HUDEP-2 (cell line): ENCODE results near the gene KIF26B.
A peak's percentile ranks its signal among the peaks of the same experiment; 100 is the strongest.
"Not testable (repeated sequence)": the region's sequence is repeated elsewhere in the genome, so short reads cannot be mapped to it uniquely, and the experiment has no call there.

Source experiments
- DNase-seq, 76 experiments: peaks; one replicate each; lab custom pipeline; 2025; ENCODE audit not compliant: unreplicated experiment in 76 of 76; lab: John Stamatoyannopoulos, UW

KIF26B gene

GRCh38 chr1:245311887-245312536, 157.2 kb downstream of the KIF26B start:
- no peak for DNase-seq

- no peak for DNase-seq
These were observed 158.8 kb downstream of the KIF26B start for GRCh38 chr1:245313576-245313975.

GRCh38 chr1:245316784-245317183, 162.0 kb downstream of the KIF26B start:
- no peak for DNase-seq

GRCh38 chr1:245317217-245317616, 162.4 kb downstream of the KIF26B start:
- no peak for DNase-seq

GRCh38 chr1:245319094-245319493, 164.3 kb downstream of the KIF26B start:
- no peak for DNase-seq

GRCh38 chr1:245322673-245323072, 167.9 kb downstream of the KIF26B start:
- DNase-seq, result no peak

- DNase-seq, result not testable (repeated sequence)
These were observed 169.0 kb downstream of the KIF26B start for GRCh38 chr1:245323765-245324164.

GRCh38 chr1:245325922-245326795, 171.4 kb downstream of the KIF26B start:
- no peak for DNase-seq

GRCh38 chr1:245327360-245327759, 172.6 kb downstream of the KIF26B start:
- no peak for DNase-seq

GRCh38 chr1:245327842-245328241, 173.1 kb downstream of the KIF26B start:
- no peak for DNase-seq

GRCh38 chr1:245330951-245331350, 176.2 kb downstream of the KIF26B start:
- no peak for DNase-seq

- DNase-seq, result no peak
These were observed 177.3 kb downstream of the KIF26B start for GRCh38 chr1:245332085-245332484.

- no peak for DNase-seq
These were observed 177.7 kb downstream of the KIF26B start for GRCh38 chr1:245332513-245332912.

- DNase-seq, result no peak
These were observed 179.4 kb downstream of the KIF26B start for GRCh38 chr1:245334235-245334634.

GRCh38 chr1:245334827-245335490, 180.2 kb downstream of the KIF26B start:
- no peak for DNase-seq

- not testable (repeated sequence) for DNase-seq
These were observed 180.9 kb downstream of the KIF26B start for GRCh38 chr1:245335684-245336083.

- no peak for DNase-seq
These were observed 181.6 kb downstream of the KIF26B start for GRCh38 chr1:245336149-245336983.

GRCh38 chr1:245336984-245337355, 182.2 kb downstream of the KIF26B start:
- not testable (repeated sequence) for DNase-seq

GRCh38 chr1:245337829-245338484, 183.2 kb downstream of the KIF26B start:
- DNase-seq, result peak in 62 of 76 experiments; percentile 9 to 77 (median 40)

- DNase-seq, result no peak
These were observed 183.7 kb downstream of the KIF26B start for GRCh38 chr1:245338485-245338877.
